RWPE2 (cell line): ENCODE results near the gene NFIX.
"Not testable (repeated sequence)": the region's sequence is repeated elsewhere in the genome, so short reads cannot be mapped to it uniquely, and the experiment has no call there.

ENCODE experiments used
- ATAC-seq: fragments of 200-7000 bp; cut with Tn5 transposase; 3 replicates; pipeline ENCODE4 v1.9.1; 2021; ENCODE audit warnings: low read depth
- DNase-seq: peaks from one replicate; pipeline ENCODE4 v3.0.0-alpha.2; 2020; ENCODE audit warnings: low spot score
- H3K27ac ChIP-seq: fragments of 450-650 bp; 2 replicates; pipeline ENCODE4 v1.5.1; 2017; ENCODE audit warnings: mild to moderate bottlenecking; ENCODE audit not compliant: poor library complexity, severe bottlenecking
- H3K27me3 ChIP-seq: fragments of 250-450 bp; sonication (Bioruptor Pico); 2 replicates; pipeline ENCODE4 v1.5.1; 2021; ENCODE audit warnings: mild to moderate bottlenecking, moderate library complexity; ENCODE audit not compliant: insufficient read depth, poor library complexity, severe bottlenecking
- H3K36me3 ChIP-seq: fragments of 250-450 bp; sonication (Bioruptor Pico); 2 replicates; pipeline ENCODE4 v1.5.1; 2020; ENCODE audit warnings: low read depth, mild to moderate bottlenecking, moderate library complexity
- H3K4me1 ChIP-seq: fragments of 250-450 bp; sonication (Bioruptor Pico); 2 replicates; pipeline ENCODE4 v1.5.1; 2021; ENCODE audit warnings: mild to moderate bottlenecking, moderate library complexity; ENCODE audit not compliant: insufficient read depth, poor library complexity, severe bottlenecking
- H3K4me3 ChIP-seq: fragments of 250-450 bp; sonication (Bioruptor Pico); 2 replicates; pipeline ENCODE4 v1.5.1; 2021; ENCODE audit warnings: mild to moderate bottlenecking, moderate library complexity; ENCODE audit not compliant: severe bottlenecking
- H3K9me3 ChIP-seq: fragments of 250-450 bp; sonication (Bioruptor Pico); 2 replicates; pipeline ENCODE4 v1.5.1; 2021; ENCODE audit warnings: mild to moderate bottlenecking, moderate library complexity; ENCODE audit not compliant: severe bottlenecking
- TF ChIP-seq, protein P1 (sequence below): fragments of 450-650 bp; IDR thresholded peaks from one replicate; pipeline ENCODE4 v1.5.1; 2017; ENCODE audit warnings: mild to moderate bottlenecking, moderate library complexity; ENCODE audit not compliant: poor library complexity, severe bottlenecking

NFIX gene

DNA sequence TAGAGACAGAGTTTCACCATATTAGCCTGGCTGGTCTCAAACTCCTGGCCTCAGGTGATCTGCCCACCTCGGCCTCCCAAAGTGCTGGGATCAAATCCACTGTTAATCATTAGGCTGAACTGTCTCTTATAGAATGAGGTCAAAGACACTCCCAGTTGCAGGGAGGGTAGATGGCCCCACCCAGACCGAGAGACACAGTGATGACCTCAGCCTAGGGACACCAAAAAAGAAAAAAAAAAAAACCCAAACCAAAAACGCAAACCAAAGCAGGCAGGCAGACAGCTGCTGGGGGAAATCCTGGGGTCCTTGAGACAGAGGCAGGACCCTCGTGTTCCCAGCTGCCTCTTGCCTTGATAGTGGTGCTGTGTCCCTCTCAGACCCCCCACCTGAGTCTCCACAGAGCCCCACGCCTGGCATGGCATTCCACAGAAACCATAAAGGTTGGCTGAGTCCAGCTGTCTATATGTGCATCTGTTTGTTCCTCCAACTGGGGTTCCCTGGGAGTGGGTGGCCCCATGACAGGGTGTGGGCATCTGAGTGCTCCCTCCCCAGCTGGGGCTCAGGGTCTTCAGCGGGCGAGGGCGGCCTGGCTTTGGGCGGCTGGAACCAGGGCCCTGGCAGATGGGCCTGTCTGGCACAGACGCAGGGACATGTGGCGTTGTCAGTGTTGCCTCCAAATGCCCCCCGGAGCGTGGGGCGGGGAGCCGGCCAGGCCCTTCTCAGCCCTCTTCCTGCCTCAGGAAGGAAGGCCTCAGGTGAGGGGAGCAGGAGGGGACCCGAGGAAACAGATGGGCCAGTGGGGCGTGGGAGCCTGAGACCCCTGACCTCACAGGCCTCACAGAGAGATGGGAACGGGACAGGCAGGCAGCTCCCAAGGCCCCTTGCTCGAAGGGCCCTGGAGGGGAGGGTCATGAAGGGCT, 20.7 kb upstream of the NFIX start:
- DNase-seq (no peak), ATAC-seq (no peak)
- H3K27ac ChIP-seq: no peak overlapping the region
- H3K27me3 ChIP-seq: no peaks in the 10 kb centered on the region
- no peak overlapping the region for H3K4me3 ChIP-seq
- no peaks in the 10 kb centered on the region for H3K9me3 ChIP-seq
- TF ChIP-seq, protein P1, sequence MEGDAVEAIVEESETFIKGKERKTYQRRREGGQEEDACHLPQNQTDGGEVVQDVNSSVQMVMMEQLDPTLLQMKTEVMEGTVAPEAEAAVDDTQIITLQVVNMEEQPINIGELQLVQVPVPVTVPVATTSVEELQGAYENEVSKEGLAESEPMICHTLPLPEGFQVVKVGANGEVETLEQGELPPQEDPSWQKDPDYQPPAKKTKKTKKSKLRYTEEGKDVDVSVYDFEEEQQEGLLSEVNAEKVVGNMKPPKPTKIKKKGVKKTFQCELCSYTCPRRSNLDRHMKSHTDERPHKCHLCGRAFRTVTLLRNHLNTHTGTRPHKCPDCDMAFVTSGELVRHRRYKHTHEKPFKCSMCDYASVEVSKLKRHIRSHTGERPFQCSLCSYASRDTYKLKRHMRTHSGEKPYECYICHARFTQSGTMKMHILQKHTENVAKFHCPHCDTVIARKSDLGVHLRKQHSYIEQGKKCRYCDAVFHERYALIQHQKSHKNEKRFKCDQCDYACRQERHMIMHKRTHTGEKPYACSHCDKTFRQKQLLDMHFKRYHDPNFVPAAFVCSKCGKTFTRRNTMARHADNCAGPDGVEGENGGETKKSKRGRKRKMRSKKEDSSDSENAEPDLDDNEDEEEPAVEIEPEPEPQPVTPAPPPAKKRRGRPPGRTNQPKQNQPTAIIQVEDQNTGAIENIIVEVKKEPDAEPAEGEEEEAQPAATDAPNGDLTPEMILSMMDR: no peak
- H3K4me1 ChIP-seq: no peaks in the 10 kb centered on the region
- H3K36me3 ChIP-seq: no peaks in the 10 kb centered on the region

DNA sequence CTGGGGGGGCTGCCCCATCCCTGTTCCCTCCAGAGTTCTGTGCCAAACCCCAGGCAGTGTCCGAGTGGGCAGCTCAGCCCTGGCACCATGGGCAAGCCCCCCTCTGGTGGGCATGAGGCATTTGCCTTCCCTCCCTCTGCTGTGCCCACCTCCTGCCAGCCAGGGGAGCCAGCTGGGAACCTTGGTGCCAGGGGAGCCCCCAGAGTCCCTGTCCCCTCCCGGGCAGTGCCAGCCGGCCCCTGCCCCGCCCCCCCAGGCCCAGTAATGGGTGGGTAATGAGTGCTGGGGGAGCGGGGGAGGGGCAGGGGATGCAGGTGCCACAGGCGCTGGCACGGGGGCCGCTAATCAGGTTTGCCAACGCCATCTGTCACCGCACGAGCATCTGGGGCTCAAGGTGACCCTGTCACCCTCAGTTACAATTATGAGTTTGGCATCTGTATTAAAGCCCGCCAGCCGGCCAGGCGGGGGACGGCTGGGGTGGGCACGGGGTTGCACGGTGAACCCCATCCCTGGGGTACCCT, 20.0 kb upstream of the NFIX start:
- Histone ChIP-seq H3K36me3 (no peaks in the 10 kb centered on the region), H3K27ac (no peak overlapping the region), H3K9me3 (no peaks in the 10 kb centered on the region), H3K27me3 (no peaks in the 10 kb centered on the region), H3K4me3 (no peak overlapping the region), H3K4me1 (no peaks in the 10 kb centered on the region)
- DNase-seq: no peak
- TF ChIP-seq, protein P1: no peak
- no peak for ATAC-seq

DNA sequence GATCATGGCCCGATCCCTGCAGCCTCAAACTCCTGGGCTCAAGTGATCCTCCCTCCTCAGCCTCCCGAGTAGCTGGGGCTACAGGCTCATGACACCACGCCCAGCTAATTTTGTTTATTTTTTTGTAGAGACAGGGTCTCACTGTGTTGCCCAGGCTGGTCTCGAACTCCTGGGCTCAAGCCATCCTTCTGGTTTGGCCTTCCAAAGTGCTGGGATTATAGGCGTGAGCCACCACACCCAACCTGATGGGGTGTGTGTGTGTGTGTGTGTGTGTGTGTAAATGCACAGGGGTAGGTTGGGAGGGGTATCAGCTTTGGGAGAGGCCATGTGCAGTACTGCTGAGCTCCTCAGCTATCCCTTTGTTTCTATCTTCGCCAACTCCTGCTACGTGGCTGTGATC, 19.2 kb upstream of the NFIX start:
- DNase-seq, H3K4me3 ChIP-seq, H3K36me3 ChIP-seq, H3K27ac ChIP-seq, ATAC-seq, H3K9me3 ChIP-seq, H3K27me3 ChIP-seq, H3K4me1 ChIP-seq: not testable (repeated sequence)

DNA sequence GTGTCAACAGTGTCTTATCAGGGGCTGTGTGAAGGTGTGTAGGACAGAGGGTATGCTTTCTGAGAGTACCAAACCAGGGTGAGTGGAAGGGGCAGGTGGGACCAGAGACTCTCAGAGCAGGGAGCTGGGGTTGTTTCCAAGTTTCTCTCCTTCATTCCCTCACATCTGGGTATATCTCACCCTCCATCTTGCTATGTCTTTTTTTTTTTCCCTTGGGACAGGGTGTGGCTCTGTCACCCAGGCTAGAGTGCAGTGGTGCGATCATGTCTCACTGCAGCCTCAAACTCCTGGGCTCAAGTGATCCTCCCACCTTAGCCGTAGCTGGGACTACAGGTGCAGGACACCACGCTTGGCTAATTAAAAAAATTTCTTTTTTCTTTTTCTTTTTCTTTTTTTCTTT, 15.3 kb upstream of the NFIX start:
- Histone ChIP-seq H3K9me3 (no peaks in the 10 kb centered on the region), H3K4me1 (no peaks in the 10 kb centered on the region), H3K4me3 (no peak overlapping the region), H3K27me3 (no peaks in the 10 kb centered on the region), H3K27ac (no peak overlapping the region), H3K36me3 (no peaks in the 10 kb centered on the region)
- no peak for DNase-seq
- TF ChIP-seq, protein P1: no peak
- no peak for ATAC-seq

DNA sequence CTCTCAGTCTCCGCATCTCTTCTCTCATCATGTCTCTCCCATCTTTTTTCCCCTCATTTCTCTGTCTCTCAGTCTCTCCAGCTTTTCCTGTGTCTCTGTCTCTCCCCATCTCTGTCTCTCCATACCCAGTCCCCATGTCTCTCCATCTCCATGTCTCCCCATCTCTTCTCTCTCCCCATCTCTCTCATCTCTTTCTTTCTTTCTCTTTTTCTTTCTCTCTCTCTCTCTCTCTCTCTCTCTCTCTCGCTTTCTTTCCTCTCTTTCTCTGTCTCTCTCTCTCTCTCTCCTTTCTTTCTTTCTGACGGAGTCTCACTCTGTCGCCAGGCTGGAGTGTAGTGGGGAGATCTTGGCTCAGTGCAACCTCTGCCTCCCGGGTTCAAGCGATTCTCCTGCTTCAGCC, 12.6 kb upstream of the NFIX start:
- Histone ChIP-seq H3K4me3 (no peak overlapping the region), H3K36me3 (no peaks in the 10 kb centered on the region), H3K27me3 (no peaks in the 10 kb centered on the region), H3K27ac (no peak overlapping the region), H3K9me3 (no peaks in the 10 kb centered on the region), H3K4me1 (no peaks in the 10 kb centered on the region)
- TF ChIP-seq, protein P1: no peak
- ATAC-seq (no peak), DNase-seq (no peak)
